IMR-90 (cell line): ENCODE measurements around the gene NR5A1. TPM values are rescaled to one million over a fixed set of nuclear protein-coding genes. Genes with fewer than 3 reads are reported as not detected.

Experiments
- ATAC-seq: fragments of 200-7000 bp; cut with Tn5 transposase; 2 replicates; pipeline ENCODE4 v1.9.1; 2020; ENCODE audit warnings: low read depth, mild to moderate bottlenecking, moderate library complexity
- BruUV-seq: library from RNA; stranded (reverse); fragments of 400-500 nt; replicated peaks from 2 replicates; lab custom pipeline; 2021; lab: Mats Ljungman, UMichigan
- CTCF ChIA-PET: fragments of 300-600 bp; formaldehyde crosslinking; extraction: SDS; loops from one replicate; lab custom pipeline; 2021; ENCODE audit warnings: antibody characterized with exemption; lab: Yijun Ruan, JAX
- POLR2A ChIA-PET: fragments of 300-600 bp; sonication (Branson Sonifier 250); formaldehyde crosslinking; loops from one replicate; lab custom pipeline; 2022; ENCODE audit warnings: antibody characterized with exemption; ENCODE audit not compliant: unreplicated experiment; lab: Charles Lee
- DNase-seq: peaks from one replicate; pipeline ENCODE4 v3.0.0; 2013
- H2AFZ ChIP-seq: replicated peaks from 2 replicates; pipeline ENCODE3; 2013; ENCODE audit warnings: low read length, mild to moderate bottlenecking; ENCODE audit not compliant: poor library complexity
- H2AK5ac ChIP-seq: 2 replicates; pipeline ENCODE4 v1.6.1; 2013; ENCODE audit warnings: low read depth, low read length, inconsistent platforms
- H2AK9ac ChIP-seq: replicated peaks from 2 replicates; pipeline ENCODE3; 2013; ENCODE audit warnings: mild to moderate bottlenecking, low read depth, low read length, moderate library complexity; ENCODE audit not compliant: poor library complexity
- H2BK120ac ChIP-seq: 2 replicates; pipeline ENCODE4 v1.6.1; 2013; ENCODE audit warnings: low read depth, low read length, inconsistent platforms
- H2BK15ac ChIP-seq: 3 replicates; pipeline ENCODE4 v1.6.1; 2013; ENCODE audit warnings: low read depth, low read length, inconsistent platforms
- H2BK20ac ChIP-seq: 2 replicates; pipeline ENCODE4 v1.6.1; 2013; ENCODE audit warnings: low read depth, mild to moderate bottlenecking, inconsistent platforms, low read length, moderate library complexity
- H2BK5ac ChIP-seq: 2 replicates; pipeline ENCODE4 v1.6.1; 2013; ENCODE audit warnings: mild to moderate bottlenecking, low read depth, low read length, inconsistent platforms; ENCODE audit not compliant: poor library complexity, severe bottlenecking
- H3K14ac ChIP-seq: replicated peaks from 2 replicates; pipeline ENCODE4 v1.6.1; 2013; ENCODE audit warnings: low read depth, low read length, inconsistent platforms
- H3K18ac ChIP-seq: 2 replicates; pipeline ENCODE4 v1.6.1; 2013; ENCODE audit warnings: low read depth, low read length, control low read depth
- H3K23ac ChIP-seq: 2 replicates; pipeline ENCODE4 v1.6.1; 2013; ENCODE audit warnings: low read depth, low read length, inconsistent platforms
- H3K27ac ChIP-seq: 2 replicates; pipeline ENCODE4 v1.5.1; 2013; ENCODE audit warnings: mild to moderate bottlenecking, control low read depth, low read length; ENCODE audit not compliant: insufficient read depth
- H3K27me3 ChIP-seq: 2 replicates; pipeline ENCODE4 v1.6.1; 2013; ENCODE audit warnings: low read length; ENCODE audit not compliant: control insufficient read depth, insufficient read depth
- H3K36me3 ChIP-seq: 2 replicates; pipeline ENCODE4 v1.6.1; 2013; ENCODE audit warnings: low read length, mixed read lengths; ENCODE audit not compliant: control insufficient read depth, insufficient read depth
- H3K4ac ChIP-seq: 2 replicates; pipeline ENCODE4 v1.6.1; 2013; ENCODE audit warnings: low read depth, low read length, inconsistent platforms
- H3K4me1 ChIP-seq: 2 replicates; pipeline ENCODE4 v1.6.1; 2013; ENCODE audit warnings: low read length, mixed read lengths; ENCODE audit not compliant: control insufficient read depth, insufficient read depth
- H3K4me2 ChIP-seq: 2 replicates; pipeline ENCODE4 v1.6.1; 2013; ENCODE audit warnings: low read depth, mild to moderate bottlenecking, control low read depth, low read length, moderate library complexity
- H3K4me3 ChIP-seq: 2 replicates; pipeline ENCODE4 v1.5.1; 2013; ENCODE audit warnings: low read depth, mild to moderate bottlenecking, control low read depth, low read length, moderate library complexity; ENCODE audit not compliant: insufficient read depth
- H3K56ac ChIP-seq: 2 replicates; pipeline ENCODE4 v1.6.1; 2013; ENCODE audit warnings: low read length, inconsistent platforms; ENCODE audit not compliant: insufficient read depth; ENCODE audit errors: extremely low read depth
- H3K79me1 ChIP-seq, 2 experiments: 2 replicates each; pipeline ENCODE4 v1.6.1; 2013; ENCODE audit warnings: low read length in 2 of 2, inconsistent platforms in 1 of 2, low read depth in 1 of 2
- H3K9ac ChIP-seq: 2 replicates; pipeline ENCODE4 v1.6.1; 2013; ENCODE audit warnings: low read depth, low read length, control low read depth
- H3K9me1 ChIP-seq: 2 replicates; pipeline ENCODE4 v1.6.1; 2013; ENCODE audit warnings: low read length, inconsistent platforms; ENCODE audit not compliant: insufficient read depth
- H3K9me3 ChIP-seq: 2 replicates; pipeline ENCODE4 v1.6.1; 2013; ENCODE audit warnings: low read length; ENCODE audit not compliant: control insufficient read depth, insufficient read depth
- H4K20me1 ChIP-seq: 2 replicates; pipeline ENCODE4 v1.6.1; 2013; ENCODE audit warnings: low read length, inconsistent platforms; ENCODE audit not compliant: insufficient read depth
- H4K5ac ChIP-seq: 2 replicates; pipeline ENCODE4 v1.6.1; 2013; ENCODE audit warnings: mild to moderate bottlenecking, low read depth, low read length, control low read depth
- H4K8ac ChIP-seq, 2 experiments: 2 replicates each; pipeline ENCODE4 v1.6.1; 2013; ENCODE audit warnings: low read depth in 2 of 2, low read length in 2 of 2, control low read depth in 1 of 2, inconsistent platforms in 1 of 2
- H4K91ac ChIP-seq: 2 replicates; pipeline ENCODE4 v1.6.1; 2013; ENCODE audit warnings: low read depth, low read length, inconsistent platforms; ENCODE audit not compliant: insufficient read depth
- CEBPB ChIP-seq: IDR thresholded peaks from 2 replicates; pipeline ENCODE4 v1.6.1; 2012; ENCODE audit warnings: low read depth, low read length, improper control_type of control experiment
- RAD21 ChIP-seq: IDR thresholded peaks from 2 replicates; pipeline ENCODE4 v1.6.1; 2012; ENCODE audit warnings: low read length, improper control_type of control experiment
- WGBS, 2 experiments: methylation state at CpG; one replicate each; pipeline versions ENCODE4 v1.1.5 to v1.1.7; 2013; ENCODE audit warnings: missing lambda C conversion rate in 2 of 2; ENCODE audit not compliant: insufficient read length in 1 of 2; ENCODE audit errors: extremely low coverage in 2 of 2; 5-methylcytosine and 5-hydroxymethylcytosine counted together
- dilution Hi-C: fragments of 300-500 bp; cut with HindIII; formaldehyde crosslinking; loops from one replicate; pipeline ENCODE4 v1.14.3; 2018; ENCODE audit warnings: low sequenced_read_pairs; ENCODE audit not compliant: unreplicated experiment
- in situ Hi-C: fragments of 300-500 bp; cut with MboI; formaldehyde crosslinking; loops from 3 replicates; pipeline ENCODE4 v1.14.3; 2019; ENCODE audit warnings: low sequenced_read_pairs, inconsistent platforms, mixed read lengths
- intact Hi-C: fragments of 100-400 bp; cut with micrococcal nuclease; formaldehyde crosslinking; loops from 2 replicates; pipeline ENCODE4 v1.10.0; 2022
- polyA plus RNA-seq, 3 experiments: library from polyadenylated mRNA; depleted of rRNA; stranded (reverse); fragments of >200 nt; gene quantifications; 2 replicates each; pipeline ENCODE4 v1.2.3, GENCODE V29; 2012; ENCODE audit warnings: low replicate concordance in 1 of 3
- total RNA-seq: library from RNA; depleted of rRNA; stranded (reverse); fragments of >200 nt; gene quantifications from 2 replicates; pipeline ENCODE4 v1.2.3, GENCODE V29; 2012

NR5A1 gene
- total and polyA plus RNA-seq, 2 of the 4 experiments (the other 2 are of a cell fraction) = not detected

- H4K5ac ChIP-seq = no peak overlapping the region
- H3K27me3 ChIP-seq = peaks cover 46% of the 10 kb centered on the region
- DNase-seq (peak; percentile 21), ATAC-seq (0 out of 2 replicates have a peak, but pooled peaks have one; percentile 19)
- intact Hi-C loops = no loop called here
- H4K20me1 ChIP-seq = no peaks in the 10 kb centered on the region
- H3K9me1 ChIP-seq = no peaks in the 10 kb centered on the region
- ChIA-PET POLR2A (no interaction called here), CTCF (no interaction called here)
- no TSS peak for BruUV-seq
- TF ChIP-seq CEBPB = peak; percentile 85
- no peak for TF ChIP-seq RAD21
- H3K4ac ChIP-seq = no peak overlapping the region
- H3K27ac ChIP-seq = no peak overlapping the region
- no peak overlapping the region for H2AK5ac ChIP-seq
- no peak overlapping the region for H3K4me2 ChIP-seq
- H2BK15ac ChIP-seq = no peak overlapping the region
- H2AK9ac ChIP-seq = no peak overlapping the region
- H3K23ac ChIP-seq = no peak overlapping the region
- H3K9me3 ChIP-seq = no peaks in the 10 kb centered on the region
- 100% methylated on average over 1 of the region's 9 CpGs; no CpG with 5 or more reads in 1 of the 2 experiments for WGBS, 2 experiments
- H3K18ac ChIP-seq = no peak overlapping the region
- no peak overlapping the region; the same call in 1 of the 2 replicates for H3K14ac ChIP-seq
- no peak overlapping the region for H4K8ac ChIP-seq
- no peak overlapping the region for H4K91ac ChIP-seq
- dilution Hi-C loops = no loop called here
- in situ Hi-C loops = no loop called here
- H3K9ac ChIP-seq = no peak overlapping the region
- H2BK20ac ChIP-seq = no peak overlapping the region
- no peak overlapping the region for H2BK120ac ChIP-seq
- no peaks in the 10 kb centered on the region; the same call in 1 of the 2 replicates for H3K4me1 ChIP-seq
- H3K36me3 ChIP-seq = no peaks in the 10 kb centered on the region
- H3K4me3 ChIP-seq = no peak overlapping the region
- no peak overlapping the region for H3K56ac ChIP-seq
- H2BK5ac ChIP-seq = no peak overlapping the region
- H3K79me1 ChIP-seq = no peaks in the 10 kb centered on the region
- no peak overlapping the region for H2AFZ ChIP-seq
These were observed 3.6 kb upstream of the NR5A1 start for GRCh38 chr9:124510650-124511425.
